Neural progenitor cell (in vitro differentiated cells): ENCODE measurements around the gene FHAD1. TPM values are rescaled to one million over a fixed set of nuclear protein-coding genes. Genes with fewer than 3 reads are reported as not detected.

ENCODE experiments used
- DNase-seq: peaks from one replicate; pipeline ENCODE4 v3.0.0-alpha.2; 2016; ENCODE audit warnings: low spot score
- H2AFZ ChIP-seq: fragments of 200-600 bp; sonication (generic); replicated peaks from 2 replicates; pipeline ENCODE4 v1.6.1; 2016; ENCODE audit warnings: antibody characterized with exemption
- H3F3A ChIP-seq: fragments of 200-600 bp; sonication (generic); 2 replicates; pipeline ENCODE4 v1.6.1; 2016; ENCODE audit warnings: antibody characterized with exemption, low read depth
- H3K27ac ChIP-seq: fragments of 200-600 bp; sonication (generic); 2 replicates; pipeline ENCODE4 v1.5.1; 2016; ENCODE audit warnings: mild to moderate bottlenecking
- H3K27me3 ChIP-seq: fragments of 200-600 bp; sonication (generic); 2 replicates; pipeline ENCODE4 v1.6.1; 2016; ENCODE audit warnings: mild to moderate bottlenecking, moderate library complexity
- H3K36me3 ChIP-seq: fragments of 200-600 bp; sonication (generic); 2 replicates; pipeline ENCODE4 v1.5.1; 2016
- H3K4me1 ChIP-seq: fragments of 200-600 bp; sonication (generic); 2 replicates; pipeline ENCODE4 v1.6.1; 2016; ENCODE audit warnings: mixed run types
- H3K4me2 ChIP-seq: fragments of 200-600 bp; sonication (generic); 2 replicates; pipeline ENCODE4 v1.6.1; 2016
- H3K4me3 ChIP-seq: fragments of 200-600 bp; sonication (generic); 2 replicates; pipeline ENCODE4 v1.5.1; 2016
- H3K79me2 ChIP-seq: fragments of 200-600 bp; sonication (generic); 2 replicates; pipeline ENCODE4 v1.6.1; 2016; ENCODE audit warnings: low read depth
- H3K9ac ChIP-seq: fragments of 200-600 bp; sonication (generic); 2 replicates; pipeline ENCODE4 v1.6.1; 2016
- H3K9me3 ChIP-seq: fragments of 200-600 bp; sonication (generic); 2 replicates; pipeline ENCODE4 v1.5.1; 2016; ENCODE audit warnings: low read depth
- H4K20me1 ChIP-seq: fragments of 200-600 bp; sonication (generic); 2 replicates; pipeline ENCODE4 v1.6.1; 2016; ENCODE audit warnings: low read depth
- H3K27ac Mint-ChIP-seq: 3 replicates; pipeline ENCODE4 v1.8.0; 2021; ENCODE audit warnings: mixed read lengths
- H3K27me3 Mint-ChIP-seq: 2 replicates; pipeline ENCODE4 v1.8.0; 2022; ENCODE audit warnings: low read depth, mild to moderate bottlenecking, inconsistent platforms, moderate library complexity, mixed read lengths; ENCODE audit not compliant: insufficient read depth
- H3K36me3 Mint-ChIP-seq: 3 replicates; pipeline ENCODE4 v1.8.0; 2021; ENCODE audit warnings: mixed read lengths
- H3K4me1 Mint-ChIP-seq: 3 replicates; pipeline ENCODE4 v1.8.0; 2021; ENCODE audit warnings: mixed read lengths
- H3K4me3 Mint-ChIP-seq: 3 replicates; pipeline ENCODE4 v1.8.0; 2021; ENCODE audit warnings: mild to moderate bottlenecking, moderate library complexity, mixed read lengths
- H3K9me3 Mint-ChIP-seq: 3 replicates; pipeline ENCODE4 v1.8.0; 2020; ENCODE audit warnings: mixed read lengths
- CTCF ChIP-seq: fragments of 200-600 bp; sonication (generic); IDR thresholded peaks from 2 replicates; pipeline ENCODE4 v1.5.1; 2017; ENCODE audit warnings: antibody characterized with exemption, mild to moderate bottlenecking
- EZH2 ChIP-seq: fragments of 200-600 bp; sonication (generic); IDR thresholded peaks from 2 replicates; pipeline ENCODE4 v1.6.1; 2017; ENCODE audit warnings: antibody characterized with exemption, mild to moderate bottlenecking, moderate library complexity
- EZH2phosphoT487 ChIP-seq: fragments of 200-600 bp; sonication (generic); IDR thresholded peaks from 2 replicates; pipeline ENCODE4 v1.6.1; 2017; ENCODE audit warnings: antibody characterized with exemption
- total RNA-seq: library from RNA; depleted of rRNA; stranded (reverse); fragments of >200 nt; gene quantifications from 2 replicates; pipeline ENCODE4 v1.2.3, GENCODE V29; 2015; ENCODE audit warnings: low replicate concordance

Gene FHAD1
- total RNA-seq, 1 donor from 2014 or later, result 9.1 TPM

DNA sequence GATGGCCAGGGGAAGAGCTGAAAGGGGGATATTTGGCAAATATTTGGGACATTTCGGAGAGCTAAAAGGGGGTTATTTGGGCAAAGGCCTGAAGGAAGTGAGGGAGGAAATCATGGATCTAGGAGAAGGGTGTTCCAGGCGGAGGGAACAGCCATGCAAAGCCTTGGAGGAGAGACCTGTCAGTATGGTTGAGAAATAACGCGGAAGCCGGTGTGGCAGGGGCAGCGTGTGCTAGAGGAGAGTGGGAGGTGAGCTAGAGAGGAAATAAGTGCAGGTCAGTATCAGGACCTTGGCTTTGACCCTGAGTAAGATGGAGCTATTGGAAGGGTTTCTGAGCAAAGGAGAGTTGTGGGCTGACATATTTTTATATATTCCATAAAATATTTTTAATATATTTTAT is 194.2 kb downstream of the FHAD1 start:
- H3K9me3 ChIP-seq, result no peaks in the 10 kb centered on the region
- H3K79me2 ChIP-seq, result no peaks in the 10 kb centered on the region
- no peak overlapping the region for H3K27ac Mint-ChIP-seq
- H3K9me3 Mint-ChIP-seq, result no peaks in the 10 kb centered on the region
- H3K4me1 Mint-ChIP-seq, result peaks cover 7% of the 10 kb centered on the region
- no peaks in the 10 kb centered on the region for H3K36me3 ChIP-seq
- peaks cover 17% of the 10 kb centered on the region for H3K27me3 Mint-ChIP-seq
- no peak for DNase-seq
- H3K4me3 Mint-ChIP-seq, result no peak overlapping the region
- no peak overlapping the region for H3K4me3 ChIP-seq
- no peak overlapping the region for H3K9ac ChIP-seq
- no peaks in the 10 kb centered on the region for H3K4me1 ChIP-seq
- H3K27ac ChIP-seq, result no peak overlapping the region
- no peak overlapping the region for H2AFZ ChIP-seq
- no peaks in the 10 kb centered on the region for H4K20me1 ChIP-seq
- H3K27me3 ChIP-seq, result no peaks in the 10 kb centered on the region
- no peaks in the 10 kb centered on the region for H3K36me3 Mint-ChIP-seq
- H3K4me2 ChIP-seq, result no peak overlapping the region
- no peak for TF ChIP-seq CTCF
- no peak for TF ChIP-seq EZH2phosphoT487
- no peak for TF ChIP-seq EZH2
- no peaks in the 10 kb centered on the region for H3F3A ChIP-seq

DNA sequence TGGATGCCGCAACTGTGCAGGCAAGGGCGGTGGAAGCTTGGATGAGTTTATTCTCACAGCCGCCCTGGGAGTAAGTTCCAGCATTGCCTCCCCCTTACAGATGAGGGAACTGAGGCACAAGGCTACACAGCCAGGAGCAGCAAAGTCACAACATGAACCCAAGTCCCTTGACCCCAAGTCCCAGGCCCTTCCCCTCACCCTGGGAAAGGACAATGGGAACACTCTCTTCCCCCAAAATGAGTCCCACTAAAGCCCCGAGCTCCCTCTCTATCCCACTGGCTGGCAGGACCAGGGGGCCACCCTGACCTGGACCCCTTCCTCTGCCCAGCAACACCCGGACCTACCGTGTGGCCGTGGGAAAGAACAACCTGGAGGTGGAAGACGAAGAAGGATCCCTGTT is 195.1 kb downstream of the FHAD1 start:
- no peaks in the 10 kb centered on the region for H3K79me2 ChIP-seq
- H2AFZ ChIP-seq, result no peak overlapping the region
- H3K9me3 ChIP-seq, result no peaks in the 10 kb centered on the region
- no peaks in the 10 kb centered on the region for H4K20me1 ChIP-seq
- H3K27ac ChIP-seq, result no peak overlapping the region
- Mint-ChIP-seq H3K4me1 (peaks cover 5% of the 10 kb centered on the region), H3K27ac (no peak overlapping the region), H3K27me3 (peaks cover 16% of the 10 kb centered on the region), H3K9me3 (no peaks in the 10 kb centered on the region), H3K4me3 (no peak overlapping the region), H3K36me3 (no peaks in the 10 kb centered on the region)
- H3K4me2 ChIP-seq, result no peak overlapping the region
- H3F3A ChIP-seq, result no peaks in the 10 kb centered on the region
- no peaks in the 10 kb centered on the region for H3K27me3 ChIP-seq
- no peaks in the 10 kb centered on the region for H3K36me3 ChIP-seq
- DNase-seq, result no peak
- no peak overlapping the region for H3K9ac ChIP-seq
- H3K4me1 ChIP-seq, result no peaks in the 10 kb centered on the region
- no peak for TF ChIP-seq EZH2phosphoT487
- no peak for TF ChIP-seq EZH2
- TF ChIP-seq CTCF, result no peak
- H3K4me3 ChIP-seq, result no peak overlapping the region

GRCh38 chr1:15442759-15443158 is 195.7 kb downstream of the FHAD1 start:
- H3K9me3 Mint-ChIP-seq, result no peaks in the 10 kb centered on the region
- H3K4me2 ChIP-seq, result no peak overlapping the region
- H3K4me3 ChIP-seq, result no peak overlapping the region

More at GRCh38 chr1:15442759-15443158, 195.7 kb downstream of the FHAD1 start:
- H3K4me1 Mint-ChIP-seq, result peaks cover 2% of the 10 kb centered on the region
- Histone ChIP-seq H3K9me3 (no peaks in the 10 kb centered on the region), H3K79me2 (no peaks in the 10 kb centered on the region), H2AFZ (no peak overlapping the region), H3K36me3 (no peaks in the 10 kb centered on the region), H3K27ac (no peak overlapping the region), H4K20me1 (no peaks in the 10 kb centered on the region), H3K4me1 (no peaks in the 10 kb centered on the region), H3K27me3 (no peaks in the 10 kb centered on the region), H3K9ac (no peak overlapping the region), H3F3A (no peaks in the 10 kb centered on the region)
- DNase-seq, result no peak
- H3K4me3 Mint-ChIP-seq, result no peak overlapping the region
- peaks cover 16% of the 10 kb centered on the region for H3K27me3 Mint-ChIP-seq
- H3K36me3 Mint-ChIP-seq, result no peaks in the 10 kb centered on the region
- no peak overlapping the region for H3K27ac Mint-ChIP-seq
- no peak for TF ChIP-seq EZH2
- TF ChIP-seq EZH2phosphoT487, result no peak
- TF ChIP-seq CTCF, result no peak
